ENCODE measurements around the gene EFTUD2. TPM values are rescaled to one million over a fixed set of nuclear protein-coding genes. Genes with fewer than 3 reads are reported as not detected.

EFTUD2 gene
- total RNA-seq, 1 experiment from 2014 or later, result 176 TPM

DNA sequence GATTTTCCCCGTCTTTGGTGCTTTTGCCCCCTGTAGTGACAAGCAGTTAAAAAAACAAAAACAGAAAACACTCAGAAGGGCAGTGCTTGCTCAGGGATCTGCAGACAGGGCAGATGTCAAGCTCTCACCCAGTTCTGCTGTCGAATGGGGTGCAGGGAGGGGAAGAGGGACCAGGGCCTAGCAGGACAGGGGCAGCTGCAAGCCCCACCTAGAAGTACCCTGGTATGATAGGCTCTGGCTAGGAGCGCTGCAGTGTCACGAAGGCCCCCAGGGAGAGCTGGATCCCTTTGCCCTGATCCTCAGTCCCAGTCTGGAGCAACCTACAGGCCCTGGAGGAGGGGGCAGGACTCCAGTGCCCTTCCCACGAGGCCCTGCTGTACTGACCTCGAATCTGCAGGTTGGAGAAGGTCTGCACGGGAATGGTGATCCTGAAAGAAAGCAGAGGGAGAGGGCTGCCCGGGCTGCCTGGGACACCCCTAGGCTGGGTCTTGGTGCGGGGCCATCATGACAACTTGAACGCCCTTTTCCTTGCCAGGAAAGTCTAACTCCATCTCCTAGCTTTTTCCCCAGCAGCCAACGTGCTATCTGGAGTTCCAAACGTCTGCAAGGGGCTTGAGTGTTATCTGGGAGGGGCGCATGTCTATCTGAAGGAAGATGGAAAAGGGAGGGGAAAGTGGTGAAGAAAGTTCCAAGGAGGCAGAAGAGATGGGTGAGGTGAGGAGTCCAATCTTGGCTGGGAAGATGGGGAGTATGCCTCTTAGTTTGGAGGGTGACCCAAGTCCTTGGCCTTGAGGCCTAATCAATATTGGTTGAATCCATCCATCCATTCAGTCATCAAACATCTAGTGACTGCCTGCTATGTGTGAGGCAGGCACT, 11.2 kb upstream of the EFTUD2 start:
- DNase-seq (ENCODE audit: low read depth), result peak; percentile 3

DNA sequence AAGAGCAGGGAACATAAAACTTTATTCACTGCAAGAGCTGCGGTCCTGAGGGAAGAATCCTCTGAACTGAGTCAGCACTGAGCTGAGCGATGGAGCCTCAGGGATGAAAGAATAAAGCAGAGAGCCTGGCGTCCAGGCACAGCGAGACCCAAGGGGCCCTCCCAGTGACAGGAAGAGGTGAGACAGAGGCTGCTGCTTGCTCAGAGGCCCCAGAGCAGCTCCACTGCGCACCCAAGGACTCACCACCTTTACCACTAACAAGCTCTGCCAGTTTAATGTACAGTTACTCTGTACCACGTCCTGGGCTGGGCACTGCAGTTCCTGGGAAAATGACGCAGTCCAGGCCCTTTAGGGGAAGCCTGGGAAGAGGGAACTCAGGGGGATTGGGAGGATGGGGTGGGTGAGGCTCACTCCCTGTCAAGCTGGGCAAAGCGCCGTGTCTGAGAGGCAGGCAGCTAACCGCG, 10.5 kb upstream of the EFTUD2 start:
- peak; percentile 88 for DNase-seq (ENCODE audit: low read depth)

DNA sequence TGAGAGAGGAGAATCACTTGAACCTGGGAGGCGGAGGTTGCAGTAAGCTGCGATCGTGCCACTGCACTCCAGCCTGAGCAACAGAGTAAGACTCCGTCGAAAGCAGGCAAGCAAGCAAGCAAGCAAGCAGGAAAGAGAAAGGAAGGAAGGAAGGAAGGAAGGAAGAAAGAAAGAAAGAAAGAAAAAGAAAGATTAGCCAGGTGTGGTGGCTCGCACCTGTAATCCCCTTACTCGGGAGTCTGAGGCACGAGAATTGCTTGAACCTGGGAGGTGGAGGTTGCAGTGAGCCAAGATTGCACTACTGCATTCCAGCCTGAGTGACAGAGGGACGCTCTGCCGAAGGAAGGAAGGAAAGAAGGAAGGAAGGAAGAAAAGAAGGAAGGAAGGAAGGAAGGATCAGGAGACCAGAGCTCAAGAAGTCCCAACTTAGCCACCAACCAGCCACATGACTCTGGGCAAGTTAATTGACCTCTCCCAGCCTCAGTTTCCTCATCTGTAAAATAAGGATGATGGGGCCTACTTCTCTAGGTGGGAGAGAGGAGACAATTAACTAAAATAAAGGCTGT, 9.6 kb upstream of the EFTUD2 start:
- no peak for DNase-seq (ENCODE audit: low read depth)

- peak; percentile 4 for DNase-seq (ENCODE audit: low read depth)
Observed at GRCh38 chr17:44907729-44908470, 8.7 kb upstream of the EFTUD2 start.

- peak; percentile 59 for DNase-seq (ENCODE audit: low read depth)
Observed at GRCh38 chr17:44906763-44907728, 7.8 kb upstream of the EFTUD2 start.

DNA sequence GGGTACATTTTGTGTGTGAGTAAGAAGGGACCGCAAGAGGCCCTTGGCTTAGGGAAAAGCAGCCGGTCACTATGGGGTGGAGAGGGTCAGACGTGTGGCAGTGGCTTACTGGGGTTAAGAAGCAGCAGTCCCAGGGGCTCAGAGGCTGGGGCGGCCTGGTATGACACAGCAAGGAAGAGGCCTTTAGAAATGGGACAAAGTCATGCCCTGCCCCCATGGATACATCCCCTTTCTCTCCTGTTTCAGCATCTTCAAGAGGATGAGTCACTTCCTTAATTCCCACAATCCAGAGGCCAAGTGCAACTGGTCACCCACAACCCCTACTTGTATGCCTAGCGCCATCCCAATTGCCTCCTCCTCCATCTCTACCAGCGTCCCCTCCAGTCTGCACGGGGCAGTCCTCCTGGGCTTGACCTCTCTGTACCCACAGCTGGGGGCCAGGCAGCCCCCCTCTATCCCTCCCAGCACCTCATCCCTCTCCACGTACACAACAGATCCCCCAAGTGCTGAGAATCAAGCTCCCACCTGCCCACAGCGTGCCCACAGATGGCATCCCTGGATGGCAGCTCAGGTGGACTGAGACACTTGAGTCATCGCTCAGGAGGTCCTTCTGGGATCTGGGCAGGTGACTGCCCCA, 6.9 kb upstream of the EFTUD2 start:
- peak; percentile 95 for DNase-seq (ENCODE audit: low read depth)

DNA sequence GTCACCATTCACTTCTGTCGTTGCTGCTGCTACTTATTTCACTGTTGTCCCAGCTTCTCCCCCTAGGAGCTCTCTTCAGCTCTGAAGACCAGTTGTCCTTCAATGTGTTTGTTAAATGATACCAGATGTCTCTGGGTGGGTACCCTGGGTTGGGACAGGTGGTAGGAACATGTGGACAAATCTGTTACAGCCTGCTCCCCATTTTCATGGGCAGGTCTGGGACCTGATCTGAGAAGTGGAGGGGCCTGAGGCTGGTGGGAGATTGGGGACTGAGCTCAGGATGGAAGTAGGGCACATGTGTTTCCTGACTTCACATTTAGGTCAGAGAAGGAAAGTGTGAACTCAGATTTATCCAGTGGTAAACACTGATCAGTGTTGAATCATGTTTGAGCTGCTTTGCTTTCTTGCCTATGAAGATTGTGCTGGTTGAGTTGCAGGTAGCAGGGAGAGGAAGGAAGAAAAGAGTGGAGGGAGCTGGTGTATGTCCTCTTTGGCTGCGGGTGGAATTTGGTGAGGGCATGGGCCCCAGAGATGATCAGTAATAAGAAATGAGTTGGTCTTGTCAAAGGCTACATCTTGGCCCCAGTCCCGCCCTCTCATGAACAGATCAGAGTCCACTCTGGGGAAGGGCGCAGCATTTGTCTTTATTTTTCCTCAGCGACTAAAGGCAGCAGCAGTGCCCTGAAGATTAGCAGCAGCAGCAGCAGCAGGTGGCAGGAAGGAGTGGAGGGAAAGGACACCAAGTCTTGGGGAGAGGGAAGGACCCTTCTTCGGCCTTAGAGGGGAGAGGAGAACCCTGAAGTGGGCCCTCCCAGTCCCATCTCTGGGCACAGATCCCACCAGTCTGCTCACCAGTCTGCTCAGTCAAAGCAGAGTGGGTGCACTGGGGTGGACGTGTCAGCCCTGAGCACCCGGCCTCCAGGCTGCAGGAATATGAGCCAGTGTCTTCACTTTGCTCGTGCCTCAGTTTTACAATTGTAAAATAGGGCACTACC, 6.1 kb upstream of the EFTUD2 start:
- DNase-seq (ENCODE audit: low read depth), result peak; percentile 11

GRCh38 chr17:44904001-44904984, 5.0 kb upstream of the EFTUD2 start:
- DNase-seq (ENCODE audit: low read depth), result peak; percentile 4

DNA sequence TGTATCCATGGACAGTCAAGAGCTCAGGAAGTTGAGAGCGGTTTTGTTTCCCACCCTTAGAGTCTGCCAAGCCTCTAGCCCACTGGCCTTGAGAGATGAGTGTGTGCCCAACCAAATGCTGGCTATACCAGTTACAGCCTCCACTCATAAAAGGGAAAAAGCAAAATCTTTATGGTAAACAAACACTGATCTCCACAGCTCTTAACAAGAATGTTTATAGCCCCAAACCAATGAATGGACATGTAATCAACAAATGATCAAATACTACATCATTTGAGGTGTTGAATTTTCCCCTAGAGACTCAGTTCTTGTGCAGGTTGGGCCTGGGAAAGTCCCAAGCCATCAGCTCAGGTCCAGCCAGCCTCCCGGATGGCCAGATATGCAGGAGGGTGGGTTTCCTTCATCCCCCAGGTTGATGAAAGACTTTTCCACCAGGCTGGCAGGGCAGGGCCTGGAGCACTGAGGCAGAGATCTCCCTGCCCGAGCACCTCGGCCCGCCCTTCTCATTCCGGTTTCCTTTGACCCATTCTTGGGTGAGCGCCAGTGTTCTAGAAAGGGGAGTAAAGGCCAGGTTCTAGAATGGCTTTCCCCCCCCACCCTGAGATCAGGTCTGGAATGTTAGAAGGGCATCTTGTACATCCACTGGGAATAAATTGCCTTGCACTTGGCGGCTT, 3.9 kb upstream of the EFTUD2 start:
- no peak for DNase-seq (ENCODE audit: low read depth)

DNA sequence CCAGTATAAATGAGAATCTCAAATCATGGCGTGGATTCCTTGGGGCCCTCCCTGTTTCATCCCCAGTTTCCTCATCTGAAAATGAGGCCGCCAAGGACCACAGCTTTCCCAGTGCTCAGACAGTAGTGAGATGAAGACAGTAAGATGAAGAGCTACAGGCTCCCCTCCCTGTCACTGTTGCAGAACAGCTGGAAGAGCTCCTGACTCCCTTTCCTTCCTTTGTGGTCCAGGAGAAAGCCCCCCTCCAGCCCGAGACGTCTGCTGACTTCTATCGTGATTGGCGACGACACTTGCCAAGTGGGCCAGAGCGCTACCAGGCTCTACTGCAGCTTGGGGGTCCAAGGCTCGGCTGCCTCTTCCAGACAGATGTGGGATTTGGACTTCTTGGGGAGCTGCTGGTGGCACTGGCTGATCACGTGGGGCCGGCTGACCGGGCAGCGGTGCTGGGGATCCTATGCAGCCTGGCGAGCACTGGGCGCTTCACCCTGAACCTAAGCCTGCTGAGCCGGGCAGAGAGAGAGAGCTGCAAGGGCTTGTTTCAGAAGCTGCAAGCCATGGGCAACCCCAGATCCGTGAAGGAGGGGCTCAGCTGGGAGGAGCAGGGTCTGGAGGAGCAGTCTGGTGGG, 3.0 kb upstream of the EFTUD2 start:
- no peak for DNase-seq (ENCODE audit: low read depth)

DNA sequence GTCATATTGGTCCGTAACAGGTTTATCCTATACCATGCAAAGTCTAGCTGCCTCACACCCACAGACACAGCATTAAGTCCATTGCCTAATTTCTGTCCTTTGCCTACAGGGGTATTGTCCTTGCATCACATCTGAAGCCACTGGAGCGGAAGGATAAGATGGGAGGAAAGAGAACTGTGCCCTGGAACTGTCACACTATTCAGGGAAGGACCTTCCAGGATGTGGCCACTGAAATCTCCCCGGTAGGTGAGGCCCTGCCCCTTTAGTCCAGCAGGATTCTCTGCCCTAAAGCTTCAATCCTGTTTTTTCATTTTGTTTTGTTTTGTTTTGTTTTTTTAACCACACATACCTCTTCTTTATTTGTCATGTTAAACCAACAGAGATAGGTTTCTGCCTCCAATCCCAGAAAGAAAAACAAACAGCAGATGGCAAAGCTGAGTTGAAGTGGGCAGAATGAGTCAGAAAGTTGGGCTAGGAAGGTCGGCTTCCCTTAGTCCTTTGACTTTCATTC, 2.2 kb upstream of the EFTUD2 start:
- DNase-seq (ENCODE audit: low read depth), result peak; percentile 88

- DNase-seq (ENCODE audit: low read depth), result peak; percentile 90
Observed at GRCh38 chr17:44900894-44901293, 1.6 kb upstream of the EFTUD2 start.

- no peak for DNase-seq (ENCODE audit: low read depth)
Observed at GRCh38 chr17:44898768-44899073, 524 bp downstream of the EFTUD2 start.

- no peak for DNase-seq (ENCODE audit: low read depth)
Observed at GRCh38 chr17:44894642-44895041, 4.6 kb downstream of the EFTUD2 start.

GRCh38 chr17:44892250-44892649, 7.0 kb downstream of the EFTUD2 start:
- DNase-seq (ENCODE audit: low read depth), result no peak

DNA sequence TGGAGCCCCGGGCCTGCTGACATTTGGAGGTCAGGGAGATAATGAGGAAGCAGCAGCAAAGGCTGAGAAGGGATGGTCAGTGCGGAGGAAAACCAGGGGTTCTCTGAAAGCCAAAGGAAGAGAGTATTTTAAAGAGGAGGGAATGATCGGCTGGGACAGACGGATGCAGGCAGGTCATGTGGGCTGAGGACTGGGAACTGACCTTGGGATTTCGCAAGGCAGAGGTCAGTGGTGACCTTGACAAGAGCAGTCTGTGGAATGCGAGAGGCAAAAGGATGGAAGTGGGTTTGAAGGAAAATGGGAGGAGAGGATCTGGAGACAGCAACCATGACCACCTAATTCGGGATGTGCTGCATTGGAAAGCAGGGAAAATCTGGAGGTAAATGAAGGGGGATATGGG, 10.2 kb downstream of the EFTUD2 start:
- no peak for DNase-seq (ENCODE audit: low read depth)
